Fibroblast of mammary gland (primary cell): ENCODE data around the gene DENND2A.
A peak's percentile ranks its signal among the peaks of the same experiment; 100 is the strongest.
"Not testable (repeated sequence)": the region's sequence is repeated elsewhere in the genome, so short reads cannot be mapped to it uniquely, and the experiment has no call there.

Experiments
- DNase-seq: peaks from one replicate; pipeline ENCODE4 v3.0.0-alpha.2; 2010; ENCODE audit warnings: low read depth
- H3K4me3 ChIP-seq: 2 replicates; pipeline ENCODE4 v1.5.1; 2011; ENCODE audit warnings: low read depth, mild to moderate bottlenecking, low read length, moderate library complexity; ENCODE audit not compliant: control insufficient read depth
- TF ChIP-seq, protein P1 (sequence below): conservative IDR thresholded peaks from 2 replicates; pipeline ENCODE4 v1.5.1; 2011; ENCODE audit warnings: low read depth, low read length, inconsistent platforms; ENCODE audit not compliant: control insufficient read depth, insufficient read depth

The DENND2A gene

DNA sequence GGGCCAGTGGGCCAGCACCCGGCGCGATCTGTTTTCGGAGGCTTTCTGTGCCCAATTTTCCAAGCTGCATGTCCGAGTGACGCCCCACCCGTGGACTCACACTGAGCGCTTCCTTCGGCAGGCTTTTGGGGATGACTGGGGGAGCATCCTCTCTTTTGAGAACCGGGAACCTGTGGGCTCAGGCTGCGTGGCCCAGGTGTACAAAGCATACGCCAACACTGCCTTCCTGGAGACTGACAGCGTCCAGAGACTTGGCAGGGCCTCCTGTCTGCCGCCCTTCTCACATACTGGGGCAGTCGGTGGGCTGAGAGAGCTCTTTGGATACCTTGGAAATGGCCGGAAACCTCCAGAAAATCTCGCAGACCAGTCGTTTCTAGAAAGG, 33.2 kb upstream of the DENND2A start:
- H3K4me3 ChIP-seq = peak overlapping the region; percentile 61
- DNase-seq = no peak
- TF ChIP-seq, protein P1, sequence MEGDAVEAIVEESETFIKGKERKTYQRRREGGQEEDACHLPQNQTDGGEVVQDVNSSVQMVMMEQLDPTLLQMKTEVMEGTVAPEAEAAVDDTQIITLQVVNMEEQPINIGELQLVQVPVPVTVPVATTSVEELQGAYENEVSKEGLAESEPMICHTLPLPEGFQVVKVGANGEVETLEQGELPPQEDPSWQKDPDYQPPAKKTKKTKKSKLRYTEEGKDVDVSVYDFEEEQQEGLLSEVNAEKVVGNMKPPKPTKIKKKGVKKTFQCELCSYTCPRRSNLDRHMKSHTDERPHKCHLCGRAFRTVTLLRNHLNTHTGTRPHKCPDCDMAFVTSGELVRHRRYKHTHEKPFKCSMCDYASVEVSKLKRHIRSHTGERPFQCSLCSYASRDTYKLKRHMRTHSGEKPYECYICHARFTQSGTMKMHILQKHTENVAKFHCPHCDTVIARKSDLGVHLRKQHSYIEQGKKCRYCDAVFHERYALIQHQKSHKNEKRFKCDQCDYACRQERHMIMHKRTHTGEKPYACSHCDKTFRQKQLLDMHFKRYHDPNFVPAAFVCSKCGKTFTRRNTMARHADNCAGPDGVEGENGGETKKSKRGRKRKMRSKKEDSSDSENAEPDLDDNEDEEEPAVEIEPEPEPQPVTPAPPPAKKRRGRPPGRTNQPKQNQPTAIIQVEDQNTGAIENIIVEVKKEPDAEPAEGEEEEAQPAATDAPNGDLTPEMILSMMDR = no peak

DNA sequence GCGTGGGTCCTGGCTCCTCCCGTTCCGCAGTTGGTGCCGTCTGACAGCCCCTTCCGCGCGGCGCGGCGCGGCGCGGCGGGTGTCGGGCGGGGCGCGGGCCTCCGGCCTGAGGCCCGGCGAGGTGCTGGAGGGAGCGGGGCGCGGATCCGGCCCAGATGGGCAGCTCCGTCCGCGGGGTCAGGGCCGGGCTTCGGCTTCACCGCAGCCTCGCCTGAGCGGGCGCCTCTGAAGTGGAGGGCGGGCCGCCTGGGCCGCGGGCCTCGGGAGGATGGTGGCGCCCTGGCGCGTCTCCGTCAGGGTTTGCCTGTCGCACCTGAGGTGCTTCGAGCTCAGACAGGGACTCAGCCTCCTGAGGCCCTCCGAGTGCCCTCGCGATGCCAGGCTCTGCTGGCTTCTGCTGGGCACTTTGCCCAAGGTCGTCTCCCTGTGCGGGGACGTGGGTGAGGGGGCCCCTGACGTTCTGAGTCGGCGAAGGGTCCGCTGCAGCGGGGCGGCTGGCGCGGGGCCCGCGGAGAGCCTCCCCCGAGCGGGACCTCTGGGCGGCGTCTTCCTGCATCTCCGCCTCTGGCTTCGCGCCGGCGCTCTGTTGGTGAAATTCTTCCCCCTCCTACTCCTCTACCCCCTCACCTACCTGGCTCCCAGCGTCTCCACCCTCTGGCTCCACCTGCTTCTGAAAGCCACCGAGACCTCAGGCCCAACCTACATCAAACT, 32.6 kb upstream of the DENND2A start:
- peak overlapping the region; percentile 61 for H3K4me3 ChIP-seq
- no peak for DNase-seq
- TF ChIP-seq, protein P1 = no peak

GRCh38 chr7:140672382-140673062, 31.9 kb upstream of the DENND2A start, which contains the start of gene ADCK2:
Gene ADCK2, plus strand, starts transcription at chr7:140672945. Its CDS starts 386 bp downstream, at chr7:140673331.
- peak within 1 kb of the TSS; percentile 61 for H3K4me3 ChIP-seq
- TF ChIP-seq, protein P1 = no peak
- DNase-seq = no peak

- TF ChIP-seq, protein P1 = no peak
- H3K4me3 ChIP-seq = no peak overlapping the region
- no peak for DNase-seq
Observed at GRCh38 chr7:140671966-140672365, 31.4 kb upstream of the DENND2A start.

GRCh38 chr7:140670343-140670935, 29.8 kb upstream of the DENND2A start:
- H3K4me3 ChIP-seq = no peak overlapping the region
- no peak for DNase-seq
- TF ChIP-seq, protein P1 = no peak

GRCh38 chr7:140669862-140670261, 29.2 kb upstream of the DENND2A start:
- DNase-seq, H3K4me3 ChIP-seq: not testable (repeated sequence)

- TF ChIP-seq, protein P1 = no peak
- H3K4me3 ChIP-seq = no peak overlapping the region
- no peak for DNase-seq
Observed at GRCh38 chr7:140669352-140669751, 28.7 kb upstream of the DENND2A start.
